Neural progenitor cell (in vitro differentiated cells): ENCODE measurements around the gene CAPZB. TPM values are rescaled to one million over a fixed set of nuclear protein-coding genes. Genes with fewer than 3 reads are reported as not detected.

ENCODE experiments used
- DNase-seq: peaks from one replicate; pipeline ENCODE4 v3.0.0-alpha.2; 2016; ENCODE audit warnings: low spot score
- H2AFZ ChIP-seq: fragments of 200-600 bp; sonication (generic); replicated peaks from 2 replicates; pipeline ENCODE4 v1.6.1; 2016; ENCODE audit warnings: antibody characterized with exemption
- H3F3A ChIP-seq: fragments of 200-600 bp; sonication (generic); 2 replicates; pipeline ENCODE4 v1.6.1; 2016; ENCODE audit warnings: antibody characterized with exemption, low read depth
- H3K27ac ChIP-seq: fragments of 200-600 bp; sonication (generic); 2 replicates; pipeline ENCODE4 v1.5.1; 2016; ENCODE audit warnings: mild to moderate bottlenecking
- H3K27me3 ChIP-seq: fragments of 200-600 bp; sonication (generic); 2 replicates; pipeline ENCODE4 v1.6.1; 2016; ENCODE audit warnings: mild to moderate bottlenecking, moderate library complexity
- H3K36me3 ChIP-seq: fragments of 200-600 bp; sonication (generic); 2 replicates; pipeline ENCODE4 v1.5.1; 2016
- H3K4me1 ChIP-seq: fragments of 200-600 bp; sonication (generic); 2 replicates; pipeline ENCODE4 v1.6.1; 2016; ENCODE audit warnings: mixed run types
- H3K4me2 ChIP-seq: fragments of 200-600 bp; sonication (generic); 2 replicates; pipeline ENCODE4 v1.6.1; 2016
- H3K4me3 ChIP-seq: fragments of 200-600 bp; sonication (generic); 2 replicates; pipeline ENCODE4 v1.5.1; 2016
- H3K79me2 ChIP-seq: fragments of 200-600 bp; sonication (generic); 2 replicates; pipeline ENCODE4 v1.6.1; 2016; ENCODE audit warnings: low read depth
- H3K9ac ChIP-seq: fragments of 200-600 bp; sonication (generic); 2 replicates; pipeline ENCODE4 v1.6.1; 2016
- H3K9me3 ChIP-seq: fragments of 200-600 bp; sonication (generic); 2 replicates; pipeline ENCODE4 v1.5.1; 2016; ENCODE audit warnings: low read depth
- H4K20me1 ChIP-seq: fragments of 200-600 bp; sonication (generic); 2 replicates; pipeline ENCODE4 v1.6.1; 2016; ENCODE audit warnings: low read depth
- H3K27ac Mint-ChIP-seq: 3 replicates; pipeline ENCODE4 v1.8.0; 2021; ENCODE audit warnings: mixed read lengths
- H3K27me3 Mint-ChIP-seq: 2 replicates; pipeline ENCODE4 v1.8.0; 2022; ENCODE audit warnings: low read depth, mild to moderate bottlenecking, inconsistent platforms, moderate library complexity, mixed read lengths; ENCODE audit not compliant: insufficient read depth
- H3K36me3 Mint-ChIP-seq: 3 replicates; pipeline ENCODE4 v1.8.0; 2021; ENCODE audit warnings: mixed read lengths
- H3K4me1 Mint-ChIP-seq: 3 replicates; pipeline ENCODE4 v1.8.0; 2021; ENCODE audit warnings: mixed read lengths
- H3K4me3 Mint-ChIP-seq: 3 replicates; pipeline ENCODE4 v1.8.0; 2021; ENCODE audit warnings: mild to moderate bottlenecking, moderate library complexity, mixed read lengths
- H3K9me3 Mint-ChIP-seq: 3 replicates; pipeline ENCODE4 v1.8.0; 2020; ENCODE audit warnings: mixed read lengths
- EZH2 ChIP-seq: fragments of 200-600 bp; sonication (generic); IDR thresholded peaks from 2 replicates; pipeline ENCODE4 v1.6.1; 2017; ENCODE audit warnings: antibody characterized with exemption, mild to moderate bottlenecking, moderate library complexity
- EZH2phosphoT487 ChIP-seq: fragments of 200-600 bp; sonication (generic); IDR thresholded peaks from 2 replicates; pipeline ENCODE4 v1.6.1; 2017; ENCODE audit warnings: antibody characterized with exemption
- total RNA-seq: library from RNA; depleted of rRNA; stranded (reverse); fragments of >200 nt; gene quantifications from 2 replicates; pipeline ENCODE4 v1.2.3, GENCODE V29; 2015; ENCODE audit warnings: low replicate concordance
- TF ChIP-seq, protein P1 (sequence below): fragments of 200-600 bp; sonication (generic); IDR thresholded peaks from 2 replicates; pipeline ENCODE4 v1.5.1; 2017; ENCODE audit warnings: antibody characterized with exemption, mild to moderate bottlenecking

Gene CAPZB
- total RNA-seq, 1 donor from 2014 or later, result 134 TPM

DNA sequence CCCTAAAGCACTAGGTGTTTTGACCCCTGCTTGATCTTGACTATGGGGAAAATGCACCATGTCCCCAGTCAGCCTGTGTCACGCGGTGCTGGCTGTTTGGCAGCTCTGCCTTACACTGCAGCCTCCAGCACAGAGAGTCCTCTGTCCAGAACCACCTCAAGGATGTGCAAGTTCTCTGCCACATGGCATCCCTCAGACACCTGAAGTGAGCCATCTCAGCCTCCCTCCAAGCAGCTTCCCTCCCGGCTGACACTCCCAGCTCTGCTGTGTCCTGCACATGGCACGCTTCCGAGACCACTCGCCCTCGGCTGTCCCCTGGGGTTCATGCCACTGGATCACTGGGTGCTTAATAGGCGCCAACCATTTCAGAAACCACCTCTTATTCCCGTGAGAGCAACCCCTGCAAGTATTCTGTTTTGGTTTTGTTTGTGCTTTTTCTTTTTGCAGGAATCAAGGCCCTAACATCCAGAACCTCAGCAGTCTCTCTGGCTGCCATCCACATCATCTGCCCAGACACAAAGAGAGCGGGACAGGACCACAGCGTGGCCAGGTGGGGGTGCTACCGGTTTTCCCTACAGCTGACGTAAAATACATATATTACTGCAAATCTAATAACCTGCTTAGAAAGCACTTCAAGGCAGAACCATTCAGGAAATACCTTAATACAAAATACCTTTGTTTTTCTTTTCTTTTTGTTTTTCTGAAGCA, 45.7 kb downstream of the CAPZB start:
- H3K36me3 ChIP-seq, result no peaks in the 10 kb centered on the region
- H2AFZ ChIP-seq, result no peak overlapping the region
- H3K27me3 ChIP-seq, result no peaks in the 10 kb centered on the region
- Mint-ChIP-seq H3K9me3 (no peaks in the 10 kb centered on the region), H3K27me3 (peaks cover 2% of the 10 kb centered on the region), H3K4me1 (peaks cover 43% of the 10 kb centered on the region), H3K36me3 (peaks cover 5% of the 10 kb centered on the region), H3K27ac (no peak overlapping the region), H3K4me3 (no peak overlapping the region)
- H3K9ac ChIP-seq, result no peak overlapping the region
- no peak overlapping the region for H3K4me2 ChIP-seq
- H4K20me1 ChIP-seq, result peaks cover 74% of the 10 kb centered on the region
- H3K4me3 ChIP-seq, result no peak overlapping the region
- H3K9me3 ChIP-seq, result no peaks in the 10 kb centered on the region
- no peak overlapping the region for H3K27ac ChIP-seq
- DNase-seq, result peak; percentile 49
- peaks cover 17% of the 10 kb centered on the region for H3K4me1 ChIP-seq
- H3F3A ChIP-seq, result no peaks in the 10 kb centered on the region
- H3K79me2 ChIP-seq, result peaks cover 97% of the 10 kb centered on the region
- TF ChIP-seq EZH2phosphoT487, result no peak
- TF ChIP-seq, protein P1, sequence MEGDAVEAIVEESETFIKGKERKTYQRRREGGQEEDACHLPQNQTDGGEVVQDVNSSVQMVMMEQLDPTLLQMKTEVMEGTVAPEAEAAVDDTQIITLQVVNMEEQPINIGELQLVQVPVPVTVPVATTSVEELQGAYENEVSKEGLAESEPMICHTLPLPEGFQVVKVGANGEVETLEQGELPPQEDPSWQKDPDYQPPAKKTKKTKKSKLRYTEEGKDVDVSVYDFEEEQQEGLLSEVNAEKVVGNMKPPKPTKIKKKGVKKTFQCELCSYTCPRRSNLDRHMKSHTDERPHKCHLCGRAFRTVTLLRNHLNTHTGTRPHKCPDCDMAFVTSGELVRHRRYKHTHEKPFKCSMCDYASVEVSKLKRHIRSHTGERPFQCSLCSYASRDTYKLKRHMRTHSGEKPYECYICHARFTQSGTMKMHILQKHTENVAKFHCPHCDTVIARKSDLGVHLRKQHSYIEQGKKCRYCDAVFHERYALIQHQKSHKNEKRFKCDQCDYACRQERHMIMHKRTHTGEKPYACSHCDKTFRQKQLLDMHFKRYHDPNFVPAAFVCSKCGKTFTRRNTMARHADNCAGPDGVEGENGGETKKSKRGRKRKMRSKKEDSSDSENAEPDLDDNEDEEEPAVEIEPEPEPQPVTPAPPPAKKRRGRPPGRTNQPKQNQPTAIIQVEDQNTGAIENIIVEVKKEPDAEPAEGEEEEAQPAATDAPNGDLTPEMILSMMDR, result peak; percentile 58

DNA sequence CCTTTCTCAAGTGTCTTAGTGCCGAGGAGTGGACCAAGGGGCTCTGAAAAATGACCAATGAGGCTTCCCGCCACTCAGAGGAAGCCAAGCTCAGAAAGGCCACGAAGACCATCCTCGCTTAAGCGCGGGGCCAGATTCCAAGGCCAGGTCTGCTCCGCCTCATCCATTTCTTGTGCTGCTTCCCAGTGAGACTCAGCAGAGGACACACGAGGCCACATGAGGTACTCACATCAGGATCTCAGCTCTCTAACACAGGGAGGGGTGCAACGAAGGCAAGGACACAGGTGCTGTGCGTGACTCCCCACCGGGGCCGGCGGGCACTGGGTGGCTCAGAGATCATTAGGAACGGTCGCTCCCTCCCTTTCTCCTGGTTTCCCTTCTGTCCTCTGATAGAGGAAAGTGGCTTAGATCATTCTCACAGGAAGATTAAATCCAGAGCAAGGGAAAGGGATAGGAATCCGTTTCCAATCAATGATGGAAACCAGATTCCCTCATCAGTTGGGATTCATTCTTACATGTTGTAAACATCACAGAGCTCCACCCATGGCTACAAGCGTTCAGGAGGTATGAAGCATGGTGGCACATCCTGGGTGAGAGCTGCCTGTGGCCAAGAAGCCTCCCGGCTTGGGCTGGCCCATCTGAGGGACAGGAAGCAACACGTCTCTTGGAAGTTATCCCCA, 46.7 kb downstream of the CAPZB start:
- H3K9me3 Mint-ChIP-seq, result no peaks in the 10 kb centered on the region
- H3K9ac ChIP-seq, result no peak overlapping the region
- peaks cover 38% of the 10 kb centered on the region for H3K4me1 Mint-ChIP-seq
- no peak overlapping the region for H2AFZ ChIP-seq
- no peak for DNase-seq
- H3K27ac Mint-ChIP-seq, result no peak overlapping the region
- TF ChIP-seq, protein P1, result no peak
- TF ChIP-seq EZH2phosphoT487 (no peak), EZH2 (no peak)
- H3K4me2 ChIP-seq, result no peak overlapping the region
- no peak overlapping the region for H3K4me3 Mint-ChIP-seq
- H3K4me1 ChIP-seq, result peaks cover 13% of the 10 kb centered on the region
- no peak overlapping the region for H3K27ac ChIP-seq
- peaks cover 97% of the 10 kb centered on the region for H3K79me2 ChIP-seq
- H3K27me3 Mint-ChIP-seq, result peaks cover 2% of the 10 kb centered on the region
- peaks cover 69% of the 10 kb centered on the region for H4K20me1 ChIP-seq
- no peak overlapping the region for H3K4me3 ChIP-seq
- H3K36me3 Mint-ChIP-seq, result peaks cover 5% of the 10 kb centered on the region
- H3K27me3 ChIP-seq, result no peaks in the 10 kb centered on the region
- H3K9me3 ChIP-seq, result no peaks in the 10 kb centered on the region
- H3F3A ChIP-seq, result no peaks in the 10 kb centered on the region
- H3K36me3 ChIP-seq, result no peaks in the 10 kb centered on the region

DNA sequence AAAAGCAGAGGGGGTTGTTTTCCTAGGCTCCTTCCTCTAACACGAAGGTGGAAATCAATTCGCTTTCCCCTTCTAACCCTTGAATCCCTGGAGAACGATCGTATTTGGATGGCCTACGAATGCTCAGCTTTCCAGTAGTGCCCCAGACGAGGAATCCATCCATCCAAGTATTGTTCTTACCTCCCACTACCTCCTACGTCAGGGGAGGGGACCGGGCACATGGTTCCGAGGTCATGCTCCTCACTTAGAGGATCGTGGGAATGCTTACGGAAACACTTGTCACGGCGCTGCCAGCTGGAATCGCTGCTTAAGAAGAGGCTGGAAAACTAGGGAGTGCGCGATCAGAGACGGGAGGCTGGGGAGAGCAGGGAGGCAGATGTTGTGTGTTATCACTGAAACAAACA, 47.4 kb downstream of the CAPZB start:
- Histone ChIP-seq H3K9me3 (no peaks in the 10 kb centered on the region), H3K4me1 (peaks cover 12% of the 10 kb centered on the region), H3K27ac (no peak overlapping the region), H3K36me3 (no peaks in the 10 kb centered on the region), H3K79me2 (peaks cover 97% of the 10 kb centered on the region), H2AFZ (no peak overlapping the region), H3F3A (no peaks in the 10 kb centered on the region), H4K20me1 (peaks cover 63% of the 10 kb centered on the region), H3K27me3 (no peaks in the 10 kb centered on the region), H3K4me2 (no peak overlapping the region), H3K9ac (no peak overlapping the region), H3K4me3 (no peak overlapping the region)
- peaks cover 41% of the 10 kb centered on the region for H3K4me1 Mint-ChIP-seq
- DNase-seq, result no peak
- peak overlapping the region; percentile 32 for H3K27ac Mint-ChIP-seq
- TF ChIP-seq, protein P1, result no peak
- TF ChIP-seq EZH2, result no peak
- no peak for TF ChIP-seq EZH2phosphoT487
- H3K4me3 Mint-ChIP-seq, result no peak overlapping the region
- H3K36me3 Mint-ChIP-seq, result peaks cover 9% of the 10 kb centered on the region
- peaks cover 2% of the 10 kb centered on the region for H3K27me3 Mint-ChIP-seq
- no peaks in the 10 kb centered on the region for H3K9me3 Mint-ChIP-seq
